GM21717 (cell line): Measurements from ENCODE around the gene ZBTB20.

Source experiments
- ATAC-seq: cut with Tn5 transposase; IDR thresholded peaks from one replicate; pipeline ENCODE4 v1.9.1; 2021; ENCODE audit warnings: mild to moderate bottlenecking, moderate library complexity; ENCODE audit not compliant: unreplicated experiment

Gene ZBTB20

DNA sequence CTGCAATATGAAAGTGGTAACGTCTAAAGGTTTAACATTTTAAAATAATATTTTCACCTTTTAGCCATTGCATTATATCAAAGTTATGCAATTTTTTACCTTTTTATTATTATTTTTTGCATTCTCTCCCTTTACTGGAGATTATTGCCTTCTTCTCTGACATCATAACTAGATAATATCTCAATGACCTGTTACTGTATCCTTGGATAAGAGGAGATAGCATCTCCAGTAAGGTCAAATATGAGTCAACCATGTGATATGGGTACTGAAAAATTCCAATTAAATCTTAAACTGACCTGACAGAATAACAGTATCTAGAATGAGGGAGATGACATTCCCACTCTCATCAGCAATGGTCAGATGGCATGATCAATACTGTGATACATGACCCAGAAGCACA is 108.3 kb downstream of the ZBTB20 start:
- ATAC-seq = no peak

DNA sequence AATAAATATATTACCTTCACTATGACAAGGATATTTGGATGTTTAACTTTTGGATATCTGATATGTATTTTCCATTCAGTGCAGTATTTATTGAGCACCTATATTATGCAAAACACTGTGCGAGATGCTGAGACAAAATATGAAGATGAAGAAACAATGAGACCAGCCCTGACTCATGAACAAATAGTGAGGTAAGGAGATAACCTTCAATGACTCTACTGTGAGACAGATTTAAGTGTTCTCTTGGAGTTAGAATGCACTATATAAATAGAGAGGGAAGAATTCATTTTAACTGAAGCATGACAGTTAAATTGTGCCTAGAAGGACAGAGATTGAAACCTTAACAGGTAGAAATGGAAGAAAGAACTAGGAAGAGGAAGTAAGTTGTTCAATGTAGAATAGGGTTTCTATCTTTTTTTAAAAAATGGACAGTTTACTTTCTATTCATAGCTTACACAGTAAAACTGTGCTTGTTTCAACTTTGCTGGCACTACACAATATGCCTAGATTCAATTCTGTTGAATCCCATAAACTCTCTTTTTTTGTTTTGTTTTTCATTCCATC is 124.2 kb downstream of the ZBTB20 start:
- ATAC-seq = peak; percentile 56

DNA sequence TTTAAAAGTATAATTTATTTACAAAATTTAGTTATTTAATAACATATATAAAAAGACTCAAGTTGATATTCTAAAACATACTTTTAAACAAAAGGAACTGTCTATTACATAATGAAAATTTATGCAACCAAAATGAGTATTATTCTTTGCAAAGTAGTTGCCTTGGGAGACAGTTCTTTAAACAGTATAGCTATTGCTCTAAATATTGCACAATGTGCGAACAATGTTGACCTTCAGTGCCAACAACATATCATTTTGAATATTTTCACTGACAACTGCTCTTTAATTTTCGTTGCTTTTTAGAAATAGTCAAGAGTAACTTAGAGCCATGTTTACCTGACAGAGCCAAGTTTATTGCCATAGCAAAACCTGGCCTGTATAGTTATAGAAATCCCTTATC is 124.9 kb downstream of the ZBTB20 start:
- ATAC-seq = no peak

DNA sequence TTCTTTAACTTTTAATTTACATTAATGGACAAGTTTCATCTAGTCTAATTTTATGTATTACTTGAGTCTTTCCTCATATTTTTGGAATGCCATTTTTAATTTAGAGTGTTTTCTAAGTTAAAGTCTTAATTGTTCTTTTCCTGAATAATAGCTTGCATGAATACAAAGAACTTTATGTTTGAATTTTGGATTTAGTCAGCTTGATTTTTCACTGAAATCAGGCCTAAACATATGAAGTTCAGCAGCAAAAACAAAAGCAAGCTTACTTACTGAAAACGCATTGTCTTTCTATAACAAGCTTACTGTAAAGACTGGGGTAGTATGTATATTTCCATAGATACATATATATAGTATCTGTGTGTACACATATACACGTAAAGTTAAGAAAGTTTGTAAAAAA is 126.0 kb downstream of the ZBTB20 start:
- no peak for ATAC-seq

DNA sequence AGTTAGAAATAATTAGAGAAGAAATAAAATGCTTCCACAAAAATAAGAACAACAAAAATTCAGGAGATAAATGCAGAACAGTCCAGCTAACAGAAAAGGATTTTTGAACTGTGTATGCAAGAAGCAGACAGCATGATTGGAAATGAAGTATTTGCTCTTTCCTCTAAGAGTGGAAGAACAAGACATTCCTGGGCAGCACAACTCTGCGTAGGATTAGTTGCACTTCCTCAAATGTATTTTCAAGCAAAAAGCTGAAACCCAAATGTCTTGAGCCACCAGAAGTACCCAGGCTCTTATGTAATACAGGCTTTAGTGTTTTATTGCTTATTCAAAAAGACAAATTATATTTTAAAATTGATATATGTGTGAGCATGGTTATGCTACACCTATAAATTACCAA is 127.2 kb downstream of the ZBTB20 start:
- no peak for ATAC-seq

DNA sequence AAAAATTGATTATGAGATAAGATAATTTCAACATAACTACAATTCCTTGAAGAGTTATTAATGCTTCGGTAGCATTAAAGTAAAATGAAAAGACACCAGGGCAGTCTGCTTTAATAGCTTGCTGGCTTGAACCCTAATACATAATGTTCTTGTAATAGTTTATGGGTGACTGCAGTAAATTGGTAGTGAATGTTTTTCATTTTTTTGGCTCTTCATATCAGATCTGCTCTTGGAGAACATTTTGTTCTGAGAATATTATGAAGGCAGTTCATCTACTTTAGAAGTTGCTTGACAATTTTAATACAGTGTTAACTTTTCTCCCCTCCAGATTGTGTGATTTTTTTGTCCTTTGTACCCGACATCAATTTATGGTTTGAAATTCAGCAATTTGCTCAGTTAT is 128.4 kb downstream of the ZBTB20 start:
- no peak for ATAC-seq

DNA sequence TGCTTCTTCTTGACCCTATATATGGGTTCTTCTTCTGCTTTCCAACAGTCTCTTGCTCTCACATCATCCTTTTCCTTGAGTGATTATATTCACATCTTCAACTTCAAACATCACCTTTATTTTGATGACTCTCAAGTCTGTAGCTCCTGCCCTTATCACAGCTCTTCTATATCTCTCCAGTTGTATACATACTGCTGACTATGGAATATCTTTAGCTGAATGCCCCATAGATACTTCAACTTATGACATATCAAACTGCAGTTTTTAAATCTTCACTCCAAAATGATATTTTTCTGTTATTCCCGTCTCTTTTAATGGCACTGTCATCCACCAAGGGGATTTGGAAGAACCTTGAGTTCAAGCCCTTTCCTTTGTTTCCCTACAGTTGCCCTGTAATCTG is 139.1 kb downstream of the ZBTB20 start:
- ATAC-seq = no peak

DNA sequence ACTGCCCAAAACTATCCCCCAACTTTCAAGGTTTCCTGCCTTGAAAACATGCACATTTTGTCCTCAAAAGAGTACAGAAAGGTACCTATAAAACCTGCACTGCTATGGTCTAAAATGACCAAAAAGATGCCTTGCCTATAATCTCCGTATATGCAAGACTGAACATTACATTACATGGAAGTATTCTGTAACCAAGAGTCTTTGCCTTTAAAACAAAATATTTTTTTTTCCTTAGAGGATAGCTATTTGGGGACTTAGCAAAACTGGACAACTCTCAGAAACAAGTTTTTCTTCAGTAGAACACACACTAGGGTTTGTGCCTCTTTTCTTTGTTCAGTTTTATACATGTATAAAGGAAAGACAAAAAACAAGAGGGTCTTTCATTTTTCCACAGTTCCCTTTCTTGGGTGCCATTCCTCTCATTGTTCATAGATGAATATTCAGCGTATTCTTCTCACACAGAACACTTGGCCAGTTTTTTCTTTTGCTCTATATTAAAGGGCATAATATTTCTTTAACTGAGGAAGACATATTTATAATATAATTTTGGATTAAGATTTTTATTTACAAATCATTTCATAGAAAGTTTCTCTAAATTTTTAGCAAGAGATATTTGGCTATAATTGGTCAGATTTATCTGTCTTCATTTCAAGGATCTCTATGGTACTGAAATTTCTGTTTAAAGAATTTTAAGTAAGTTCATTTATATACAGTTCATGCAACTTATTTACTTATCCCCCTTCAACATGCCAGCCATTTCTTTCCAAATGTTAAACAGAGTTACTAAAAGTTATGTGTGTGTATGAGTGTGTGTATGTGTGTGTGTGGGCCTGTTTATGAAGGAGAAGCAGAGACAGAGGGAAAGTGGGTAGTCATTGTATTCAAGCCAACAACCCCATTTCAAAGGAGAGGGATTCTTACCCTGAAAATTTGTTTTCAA is 142.6 kb downstream of the ZBTB20 start:
- ATAC-seq = no peak

DNA sequence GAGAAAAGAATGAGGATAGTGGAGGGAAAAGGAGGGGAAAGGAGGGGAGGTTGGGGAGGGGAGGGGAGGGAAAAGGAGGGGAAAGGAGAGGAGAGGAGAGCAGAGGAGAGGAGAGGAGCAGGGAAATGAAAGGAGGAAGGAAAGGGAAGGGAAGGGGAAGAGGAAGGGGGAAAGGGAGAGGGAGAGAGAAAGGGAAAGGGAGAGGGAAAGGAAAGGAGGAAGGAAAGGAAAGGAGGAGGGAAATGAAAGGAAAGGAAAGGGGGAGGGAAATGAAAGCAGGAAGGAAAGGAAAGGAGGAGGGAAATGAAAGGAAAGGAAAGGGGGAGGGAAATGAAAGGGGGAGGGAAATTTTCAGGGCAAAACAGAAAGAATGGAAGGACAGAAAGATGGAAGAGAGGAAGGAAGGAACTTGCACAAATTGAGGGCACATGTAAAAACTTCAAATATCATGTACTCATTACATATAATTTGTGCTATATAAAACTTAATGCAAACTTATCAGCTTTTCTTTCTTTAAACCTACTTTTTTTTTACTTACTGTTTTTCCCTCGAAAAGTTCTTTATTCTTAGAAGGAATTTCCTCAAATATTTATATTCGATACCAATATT is 148.0 kb downstream of the ZBTB20 start:
- ATAC-seq = no peak

DNA sequence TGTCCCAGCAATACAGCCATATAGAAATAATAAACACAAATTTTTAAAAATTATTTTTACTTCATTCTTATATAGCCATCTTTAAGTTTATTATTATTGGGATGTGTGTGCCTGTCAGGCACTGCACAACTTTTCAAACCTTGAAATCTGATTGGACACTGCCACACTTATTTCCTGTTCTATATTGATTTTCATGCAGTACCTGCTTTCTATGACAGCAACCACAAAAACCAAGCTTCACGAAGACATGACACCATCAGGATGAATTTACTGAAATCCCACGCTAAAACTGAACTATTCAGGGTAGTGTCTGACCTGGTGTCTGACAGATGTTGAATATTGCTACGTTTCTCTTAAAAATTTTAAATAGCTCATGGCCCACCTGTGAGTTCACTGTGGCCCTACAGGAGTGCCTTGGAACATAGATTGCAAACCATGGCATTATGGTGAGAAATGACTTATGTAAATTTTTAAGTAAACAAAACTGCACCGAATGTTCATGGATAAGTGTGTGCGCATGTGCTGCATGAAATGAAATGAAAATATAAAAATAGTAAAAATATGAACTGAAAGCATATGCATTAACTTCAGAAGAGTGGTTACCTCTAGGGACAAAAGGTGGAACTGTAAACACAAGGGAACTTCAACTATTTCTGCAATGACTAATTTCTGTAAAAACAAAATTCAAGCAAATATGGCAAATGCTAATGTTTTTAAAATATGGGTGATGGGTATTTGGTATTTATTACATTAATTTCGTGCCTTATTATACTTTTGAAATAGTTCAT is 152.3 kb downstream of the ZBTB20 start:
- ATAC-seq = no peak

DNA sequence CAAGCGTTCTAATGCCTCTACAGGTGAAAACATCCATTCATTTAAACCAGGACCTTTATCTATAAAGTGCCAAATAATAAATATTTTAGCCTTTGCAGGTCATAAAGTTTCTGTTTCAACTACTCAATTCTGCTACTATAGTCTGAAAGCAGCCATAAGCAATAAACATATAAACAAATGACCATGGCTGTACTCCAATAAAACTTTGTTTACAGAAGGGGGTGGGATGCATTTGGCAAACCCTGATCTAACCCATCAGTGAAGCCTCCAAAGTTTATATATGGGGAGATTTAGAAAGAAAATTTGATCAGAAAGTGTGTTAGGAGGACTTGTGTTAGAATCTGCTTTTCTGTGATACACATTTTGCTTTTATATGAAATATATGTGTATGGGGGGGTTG is 161.3 kb downstream of the ZBTB20 start:
- ATAC-seq = no peak

DNA sequence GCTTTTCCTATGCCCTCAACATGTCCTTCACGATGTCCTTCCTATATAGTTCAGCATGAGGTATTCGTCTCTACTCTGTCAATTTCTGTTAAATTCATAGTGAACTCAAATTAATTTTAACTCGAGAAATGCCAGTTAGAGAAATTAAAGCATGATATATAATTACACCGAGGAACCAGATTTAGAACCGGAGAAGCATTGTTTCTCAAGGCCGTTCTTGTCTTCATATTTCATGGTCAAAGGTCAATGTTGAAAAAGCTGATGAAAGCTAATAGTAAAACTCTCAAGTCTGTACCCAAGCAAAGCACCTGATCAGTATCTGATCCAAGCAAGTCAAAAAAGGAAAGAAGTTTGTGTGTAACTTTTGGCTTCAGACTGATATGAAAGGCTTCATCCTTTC is 163.8 kb downstream of the ZBTB20 start:
- ATAC-seq = no peak

DNA sequence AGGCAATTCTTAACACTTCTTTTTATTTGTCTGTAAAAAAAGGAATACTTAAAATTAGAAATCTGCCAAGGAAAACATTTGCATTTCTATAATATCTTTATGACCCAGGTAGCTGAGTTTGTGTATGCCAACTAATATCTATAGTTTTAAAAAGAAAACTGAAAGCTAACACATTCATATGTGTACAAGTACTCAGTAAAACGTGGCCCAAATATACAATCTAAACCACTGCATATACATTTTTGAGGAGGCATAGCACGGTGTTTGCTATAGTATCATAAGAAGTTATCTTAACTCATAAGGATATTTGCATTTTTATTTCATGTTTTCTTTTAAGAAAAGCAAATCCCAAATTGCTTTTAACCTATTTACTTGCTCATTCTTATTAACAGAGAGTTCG is 172.7 kb downstream of the ZBTB20 start:
- ATAC-seq = peak; percentile 96

DNA sequence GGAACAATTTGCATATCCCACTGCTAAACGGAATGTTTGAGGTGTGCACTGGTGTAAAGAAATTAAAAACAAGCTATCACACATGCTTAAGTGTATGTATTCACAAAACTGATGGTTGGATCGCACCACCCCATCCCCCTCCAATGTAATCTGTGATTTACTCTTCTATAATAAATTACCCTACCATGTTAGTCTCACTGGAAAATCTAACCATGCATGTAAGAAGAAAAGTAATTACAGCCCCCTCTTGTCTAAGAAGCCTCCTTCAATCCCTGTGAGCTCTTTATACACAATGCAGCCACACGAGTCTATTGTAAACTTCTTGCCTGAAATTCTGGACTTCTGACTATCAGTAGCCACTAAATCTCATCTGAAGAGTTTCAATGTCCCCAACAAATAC is 173.6 kb downstream of the ZBTB20 start:
- ATAC-seq = no peak

DNA sequence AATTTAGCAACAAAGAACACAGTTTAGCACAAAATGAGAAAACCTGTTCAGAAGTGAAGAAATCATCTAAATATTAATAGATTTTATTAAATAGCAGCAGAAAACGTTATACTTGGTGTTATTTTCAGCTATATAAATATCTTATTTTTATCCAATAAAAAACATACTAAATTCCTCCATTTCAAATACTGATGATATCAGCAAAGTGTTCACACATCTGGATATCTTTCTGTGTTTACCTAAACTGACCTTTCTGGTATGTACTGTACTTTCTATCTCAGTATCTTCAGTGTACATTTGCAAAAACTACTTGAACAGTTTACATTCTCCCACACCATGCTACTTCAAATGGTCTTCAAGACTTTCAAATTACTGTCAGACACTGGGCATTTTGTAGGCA is 179.9 kb downstream of the ZBTB20 start:
- ATAC-seq = no peak

DNA sequence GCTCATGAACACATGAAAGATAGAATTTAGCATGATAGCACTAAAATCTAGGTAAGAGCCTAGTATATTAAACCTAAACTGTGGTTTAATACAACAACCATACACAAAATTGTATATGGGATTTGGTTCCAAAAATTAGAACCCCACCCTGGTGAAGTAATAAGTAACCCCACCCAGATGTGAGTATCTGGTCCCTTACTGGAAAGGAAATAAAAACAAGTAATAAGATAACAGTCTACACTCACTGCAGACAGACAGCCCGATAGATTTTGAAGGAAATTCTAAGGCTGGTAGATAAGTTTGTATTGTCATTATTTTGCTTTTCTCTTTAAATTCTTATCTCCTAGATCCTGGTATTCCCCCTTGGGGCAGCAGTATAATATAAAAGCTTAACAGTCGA is 184.9 kb downstream of the ZBTB20 start:
- ATAC-seq = no peak

DNA sequence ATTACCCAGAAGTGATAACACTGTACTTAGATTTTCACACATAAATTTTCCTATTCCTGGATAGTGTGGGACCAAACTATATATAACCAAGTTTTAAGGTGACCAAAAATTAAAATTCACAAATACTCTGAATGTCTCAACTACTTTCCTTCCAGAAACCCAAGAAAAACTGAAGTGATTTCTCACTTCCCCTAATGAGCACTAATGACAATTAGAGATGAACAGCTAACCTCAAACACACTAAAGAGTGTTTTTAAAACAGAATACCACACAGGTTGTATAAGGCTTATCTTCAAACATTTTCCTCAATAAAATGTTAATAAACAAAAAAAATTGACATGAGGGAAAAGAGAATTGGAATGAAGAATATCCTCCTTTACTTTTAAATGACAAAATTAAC is 188.2 kb downstream of the ZBTB20 start:
- no peak for ATAC-seq

DNA sequence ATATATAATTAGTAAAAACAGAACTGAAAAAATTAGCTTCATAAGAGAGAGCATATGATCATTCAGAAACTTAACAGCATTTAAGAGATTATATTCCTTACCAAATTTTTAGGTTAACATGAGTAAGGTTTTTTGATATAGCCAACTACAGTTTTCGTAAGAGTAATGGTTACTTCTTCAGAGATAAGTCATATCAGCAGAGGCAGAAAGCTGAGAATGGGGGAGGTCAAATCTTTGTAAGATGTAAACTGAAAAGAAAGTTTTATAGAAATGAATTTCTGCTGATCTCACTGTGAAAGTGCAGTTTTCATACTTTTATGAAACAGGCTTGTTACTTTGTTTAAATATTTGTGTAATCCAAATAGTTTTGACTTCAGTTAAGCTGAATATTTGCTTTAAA is 193.3 kb downstream of the ZBTB20 start:
- no peak for ATAC-seq

DNA sequence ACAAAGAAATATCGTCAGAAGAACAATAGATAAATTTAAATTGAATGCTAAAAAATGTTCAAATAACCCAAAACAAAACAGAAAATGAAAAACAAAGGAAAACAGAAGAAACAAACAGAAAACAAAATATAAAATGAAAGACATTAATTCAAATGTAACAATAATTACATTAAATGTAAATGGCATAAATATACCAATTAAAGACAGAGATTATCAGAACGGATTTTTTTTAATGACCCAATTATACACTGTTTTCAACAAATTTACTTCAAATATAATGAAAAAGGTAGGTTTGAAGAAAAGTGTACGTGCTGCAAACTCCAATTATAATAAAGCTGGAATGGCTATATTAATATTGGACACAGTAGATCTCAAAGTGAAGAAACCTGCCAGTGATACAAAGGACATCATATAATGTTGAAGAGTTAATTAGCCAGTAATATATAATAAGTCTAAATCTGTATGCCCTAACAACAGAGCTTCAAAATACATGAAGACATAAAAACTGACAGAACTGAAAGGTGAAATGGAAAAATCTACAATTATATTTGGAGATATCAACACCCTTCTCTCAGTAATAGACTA is 193.8 kb downstream of the ZBTB20 start:
- no peak for ATAC-seq

DNA sequence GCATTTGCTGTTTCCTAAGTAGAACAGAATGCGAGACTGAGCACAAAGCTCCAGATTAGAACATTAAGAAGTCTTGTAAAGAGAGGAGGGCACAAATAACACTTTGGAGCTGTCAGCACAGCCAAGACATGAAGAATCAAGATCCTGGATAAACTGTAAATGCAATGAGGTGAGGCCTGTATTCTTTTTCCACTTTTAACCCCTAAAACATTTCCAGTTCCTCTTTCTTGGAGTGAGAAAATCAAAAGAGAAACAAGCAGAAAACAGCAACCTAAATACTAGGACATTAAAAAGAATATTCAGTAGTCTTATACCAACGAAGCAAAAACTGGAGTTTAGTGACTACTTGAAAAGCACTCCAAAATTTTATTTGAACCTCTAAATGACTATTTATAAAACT is 204.3 kb downstream of the ZBTB20 start:
- ATAC-seq = no peak
